Neural cell (in vitro differentiated cells): Measurements from ENCODE around the gene CCL4L2. TPM values are rescaled to one million over a fixed set of nuclear protein-coding genes. Genes with fewer than 3 reads are reported as not detected.

Experiments used
- H2AFZ ChIP-seq: fragments of 200-600, 300-800 bp; sonication (generic), shearing (Covaris generic); 2 replicates; pipeline ENCODE4 v1.6.0; 2014; ENCODE audit warnings: low read depth, mild to moderate bottlenecking, antibody characterized with exemption, low read length, moderate library complexity
- H3F3A ChIP-seq: fragments of 200-600 bp; shearing (Covaris generic); 2 replicates; pipeline ENCODE4 v1.6.1; 2016; ENCODE audit warnings: mild to moderate bottlenecking, moderate library complexity, mixed read lengths, antibody characterized with exemption, low read length; ENCODE audit not compliant: insufficient read depth, poor library complexity, severe bottlenecking
- H3K27ac ChIP-seq: fragments of 200-600, 300-800 bp; sonication (generic), shearing (Covaris generic); 2 replicates; pipeline ENCODE4 v1.5.1; 2014; ENCODE audit warnings: mild to moderate bottlenecking, low read length, moderate library complexity
- H3K27me3 ChIP-seq: fragments of 300-800, 200-600 bp; sonication (generic), shearing (Covaris generic); 2 replicates; pipeline ENCODE4 v1.6.0; 2014; ENCODE audit warnings: mild to moderate bottlenecking, low read depth, low read length, moderate library complexity; ENCODE audit not compliant: insufficient read depth
- H3K36me3 ChIP-seq: fragments of 300-800, 200-600 bp; sonication (generic), shearing (Covaris generic); 2 replicates; pipeline ENCODE4 v1.5.1; 2014; ENCODE audit warnings: mild to moderate bottlenecking, antibody characterized with exemption, low read length, moderate library complexity; ENCODE audit not compliant: insufficient read depth
- H3K4me2 ChIP-seq: fragments of 300-800, 200-600 bp; sonication (generic), shearing (Covaris generic); 2 replicates; pipeline ENCODE4 v1.6.0; 2014; ENCODE audit warnings: mild to moderate bottlenecking, low read length
- H3K4me3 ChIP-seq: fragments of 300-800, 200-600 bp; sonication (generic), shearing (Covaris generic); 2 replicates; pipeline ENCODE4 v1.5.1; 2014; ENCODE audit warnings: mild to moderate bottlenecking, low read length, moderate library complexity
- H3K79me2 ChIP-seq: fragments of 200-600 bp; shearing (Covaris generic); replicated peaks from 2 replicates; pipeline ENCODE4 v1.6.0; 2014; ENCODE audit warnings: mild to moderate bottlenecking, low read length, moderate library complexity; ENCODE audit not compliant: insufficient read depth
- H3K9ac ChIP-seq: fragments of 300-800, 200-600 bp; sonication (generic), shearing (Covaris generic); 2 replicates; pipeline ENCODE4 v1.6.1; 2016; ENCODE audit warnings: mild to moderate bottlenecking, low read length, mixed read lengths
- H3K9me2 ChIP-seq: fragments of 200-600 bp; shearing (Covaris generic); 2 replicates; pipeline ENCODE4 v1.6.1; 2016; ENCODE audit warnings: mild to moderate bottlenecking, low read length, mixed read lengths; ENCODE audit not compliant: insufficient read depth
- H3K9me3 ChIP-seq: fragments of 200-600, 300-800 bp; sonication (generic), shearing (Covaris generic); 2 replicates; pipeline ENCODE4 v1.6.1; 2016; ENCODE audit warnings: mild to moderate bottlenecking, mixed run types, low read length, moderate library complexity, mixed read lengths
- H4K20me1 ChIP-seq: fragments of 200-600 bp; shearing (Covaris generic); 2 replicates; pipeline ENCODE4 v1.6.1; 2016; ENCODE audit warnings: mild to moderate bottlenecking, mixed run types; ENCODE audit not compliant: insufficient read depth
- EP300 ChIP-seq: fragments of 450-650 bp; conservative IDR thresholded peaks from 2 replicates; pipeline ENCODE4 v1.6.1; 2014; ENCODE audit warnings: antibody characterized with exemption, mild to moderate bottlenecking, moderate library complexity; ENCODE audit not compliant: poor library complexity, severe bottlenecking
- MXI1 ChIP-seq: fragments of 450-650 bp; conservative IDR thresholded peaks from 2 replicates; pipeline ENCODE4 v1.6.1; 2014; ENCODE audit warnings: antibody characterized with exemption, mild to moderate bottlenecking; ENCODE audit not compliant: poor library complexity, severe bottlenecking
- POLR2AphosphoS5 ChIP-seq: IDR thresholded peaks from 2 replicates; pipeline ENCODE4 v1.6.1; 2012
- RAD21 ChIP-seq: fragments of 450-650 bp; conservative IDR thresholded peaks from 2 replicates; pipeline ENCODE4 v1.6.1; 2014; ENCODE audit warnings: antibody characterized with exemption, mild to moderate bottlenecking, moderate library complexity
- REST ChIP-seq: IDR thresholded peaks from 2 replicates; pipeline ENCODE4 v1.6.1; 2012; ENCODE audit warnings: borderline replicate concordance
- TAF1 ChIP-seq: IDR thresholded peaks from 2 replicates; pipeline ENCODE4 v1.6.1; 2012; ENCODE audit warnings: low read depth
- polyA plus RNA-seq: library from polyadenylated mRNA; depleted of rRNA; stranded (reverse); fragments of >200 nt; gene quantifications from 2 replicates; pipeline ENCODE4 v1.2.3, GENCODE V29; 2014

Gene CCL4L2
- polyA plus RNA-seq, 1 donor from 2014 or later = not detected

- H3K9me2 ChIP-seq = no peaks in the 10 kb centered on the region
- no peaks in the 10 kb centered on the region for H3K36me3 ChIP-seq
- H2AFZ ChIP-seq = no peak overlapping the region
- H3F3A ChIP-seq = no peaks in the 10 kb centered on the region
- no peak overlapping the region for H3K27ac ChIP-seq
- H3K27me3 ChIP-seq = no peaks in the 10 kb centered on the region
- no peaks in the 10 kb centered on the region for H3K9me3 ChIP-seq
- H3K9ac ChIP-seq = no peak overlapping the region
- no peak for TF ChIP-seq REST
- no peaks in the 10 kb centered on the region for H4K20me1 ChIP-seq
- no peaks in the 10 kb centered on the region for H3K79me2 ChIP-seq
- no peak overlapping the region for H3K4me3 ChIP-seq
- H3K4me2 ChIP-seq = no peak overlapping the region
Observed at GRCh38 chr17:36195434-36196130, 15.3 kb upstream of the CCL4L2 start.

- H4K20me1 ChIP-seq = no peaks in the 10 kb centered on the region
- H3K4me2 ChIP-seq = no peak overlapping the region
- H3K27me3 ChIP-seq = no peaks in the 10 kb centered on the region
- H3K9me3 ChIP-seq = no peaks in the 10 kb centered on the region
- H3K9me2 ChIP-seq = no peaks in the 10 kb centered on the region
- H3K27ac ChIP-seq = no peak overlapping the region
- H3K4me3 ChIP-seq = no peak overlapping the region
- no peaks in the 10 kb centered on the region for H3F3A ChIP-seq
- no peak for TF ChIP-seq REST
- TF ChIP-seq EP300 = no peak
- no peaks in the 10 kb centered on the region for H3K79me2 ChIP-seq
- no peak overlapping the region for H2AFZ ChIP-seq
- H3K36me3 ChIP-seq = no peaks in the 10 kb centered on the region
- no peak overlapping the region for H3K9ac ChIP-seq
Observed at GRCh38 chr17:36196131-36196486, 14.8 kb upstream of the CCL4L2 start.

GRCh38 chr17:36197387-36197703, 13.5 kb upstream of the CCL4L2 start:
- TF ChIP-seq REST (no peak), POLR2AphosphoS5 (no peak), MXI1 (no peak), TAF1 (no peak), EP300 (no peak), RAD21 (no peak)
- H2AFZ ChIP-seq = no peak overlapping the region
- no peaks in the 10 kb centered on the region for H3K36me3 ChIP-seq
- H3K9ac ChIP-seq = no peak overlapping the region
- H3K9me3 ChIP-seq = no peaks in the 10 kb centered on the region
- no peak overlapping the region for H3K4me3 ChIP-seq
- H3F3A ChIP-seq = no peaks in the 10 kb centered on the region
- no peak overlapping the region for H3K27ac ChIP-seq
- no peaks in the 10 kb centered on the region for H3K9me2 ChIP-seq
- H4K20me1 ChIP-seq = no peaks in the 10 kb centered on the region
- H3K27me3 ChIP-seq = no peaks in the 10 kb centered on the region
- no peaks in the 10 kb centered on the region for H3K79me2 ChIP-seq
- no peak overlapping the region for H3K4me2 ChIP-seq
